B cell (primary cell): ENCODE results near the gene ADCY1. TPM values are rescaled to one million over a fixed set of nuclear protein-coding genes. Genes with fewer than 3 reads are reported as not detected.

ENCODE experiments used
- ATAC-seq: fragments of 200-7000 bp; cut with Tn5 transposase; one replicate; pipeline ENCODE4 v1.10.0; 2021; ENCODE audit warnings: low read depth, mild to moderate bottlenecking, moderate number of reproducible peaks, moderate library complexity
- CTCF ChIA-PET: fragments of 350-600 bp; sonication (Branson Sonifier 250); formaldehyde crosslinking; loops from one replicate; lab custom pipeline; 2021; ENCODE audit warnings: antibody characterized with exemption, inconsistent platforms; lab: Charles Lee
- POLR2A ChIA-PET: fragments of 350-600 bp; sonication (Branson Sonifier 250); formaldehyde crosslinking; loops from one replicate; lab custom pipeline; 2021; ENCODE audit warnings: antibody characterized with exemption; lab: Charles Lee
- DNase-seq: peaks from one replicate; pipeline ENCODE4 v3.0.0; 2013
- H2AFZ ChIP-seq: 2 replicates; pipeline ENCODE4 v1.6.1; 2012; ENCODE audit warnings: mild to moderate bottlenecking, low read depth, low read length; ENCODE audit not compliant: insufficient read depth, poor library complexity, severe bottlenecking
- H3K27ac ChIP-seq, 2 donors: 1 replicate in 1 of 2; 2 replicates in 1 of 2; pipeline ENCODE4 v1.5.1; 2012 to 2013; ENCODE audit warnings: low read length in 2 of 2, mild to moderate bottlenecking in 2 of 2, moderate library complexity in 1 of 2
- H3K27me3 ChIP-seq, 4 experiments: fragments of 200-600 bp in 1 of 4; sonication (generic) in 1 of 4; replicated peaks in 1 of 4; 1 replicate in 2 of 4; 2 replicates in 2 of 4; pipeline versions ENCODE4 v1.6.1 to v1.7.0; 2013 to 2016; ENCODE audit warnings: low read length in 3 of 4, mild to moderate bottlenecking in 2 of 4, mixed read lengths in 1 of 4, moderate library complexity in 1 of 4; ENCODE audit not compliant: insufficient read depth in 4 of 4, control insufficient read depth in 3 of 4; ENCODE audit errors: control extremely low read depth in 1 of 4
- H3K36me3 ChIP-seq, 2 experiments: replicated peaks in 1 of 2; 1 replicate in 1 of 2; 2 replicates in 1 of 2; pipeline versions ENCODE4 v1.6.1 to v1.7.1; 2013; ENCODE audit warnings: low read length in 1 of 2; ENCODE audit not compliant: insufficient read depth in 2 of 2, control insufficient read depth in 1 of 2; ENCODE audit errors: control extremely low read depth in 1 of 2, extremely low read depth in 1 of 2
- H3K4me1 ChIP-seq, 2 donors: fragments of 200-600 bp in 1 of 2; sonication (generic) in 1 of 2; 1 replicate in 1 of 2; 2 replicates in 1 of 2; pipeline versions ENCODE4 v1.5.1 to v1.6.1; 2013 to 2017; ENCODE audit warnings: low read length in 2 of 2; ENCODE audit not compliant: control insufficient read depth in 2 of 2, insufficient read depth in 2 of 2
- H3K4me2 ChIP-seq: replicated peaks from 2 replicates; pipeline ENCODE3; 2012; ENCODE audit warnings: mild to moderate bottlenecking, low read depth, low read length; ENCODE audit not compliant: poor library complexity, severe bottlenecking
- H3K4me3 ChIP-seq, 5 experiments: fragments of 200-600 bp in 1 of 5; sonication (generic) in 1 of 5; 1 replicate in 3 of 5; 2 replicates in 2 of 5; pipeline versions ENCODE4 v1.5.1 to v1.7.0; 2011 to 2016; ENCODE audit warnings: low read length in 4 of 5, mild to moderate bottlenecking in 4 of 5, low read depth in 2 of 5, control low read depth in 1 of 5, moderate library complexity in 1 of 5; ENCODE audit not compliant: insufficient read depth in 1 of 5; ENCODE audit errors: control extremely low read depth in 1 of 5, extremely low read depth in 1 of 5
- H3K79me2 ChIP-seq: fragments of 200-600 bp; sonication (generic); one replicate; pipeline ENCODE4 v1.6.0; 2016; ENCODE audit warnings: low read length; ENCODE audit not compliant: control insufficient read depth, insufficient read depth
- H3K9ac ChIP-seq: fragments of 200-600 bp; sonication (generic); 2 replicates; pipeline ENCODE4 v1.6.1; 2017; ENCODE audit warnings: mild to moderate bottlenecking, low read length, moderate library complexity
- H3K9me3 ChIP-seq, 3 donors: one replicate each; pipeline versions ENCODE4 v1.6.1 to v1.7.1; 2013; ENCODE audit warnings: low read length in 2 of 3; ENCODE audit not compliant: control insufficient read depth in 2 of 3, insufficient read depth in 1 of 3; ENCODE audit errors: control extremely low read depth in 1 of 3
- H4K20me1 ChIP-seq: 2 replicates; pipeline ENCODE4 v1.6.0; 2012; ENCODE audit warnings: mild to moderate bottlenecking, low read length; ENCODE audit not compliant: insufficient read depth, control insufficient read depth, poor library complexity, severe bottlenecking
- H3K27ac Mint-ChIP-seq: one replicate; pipeline ENCODE4 v1.8.0; 2021; ENCODE audit warnings: mixed read lengths
- H3K27me3 Mint-ChIP-seq: one replicate; pipeline ENCODE4 v1.8.0; 2021; ENCODE audit warnings: mixed read lengths
- H3K4me1 Mint-ChIP-seq: one replicate; pipeline ENCODE4 v1.8.0; 2021; ENCODE audit warnings: mixed read lengths
- H3K4me3 Mint-ChIP-seq: one replicate; pipeline ENCODE4 v1.8.0; 2021; ENCODE audit warnings: mixed read lengths
- H3K9me3 Mint-ChIP-seq: one replicate; pipeline ENCODE4 v1.8.0; 2022; ENCODE audit warnings: mixed read lengths; ENCODE audit not compliant: insufficient read depth
- CTCF ChIP-seq: fragments of 200-600 bp; IDR thresholded peaks from one replicate; pipeline ENCODE4 v1.8.0; 2022; ENCODE audit warnings: antibody characterized with exemption, mild to moderate bottlenecking
- EZH2 ChIP-seq: IDR thresholded peaks from 2 replicates; pipeline ENCODE4 v1.6.1; 2012; ENCODE audit warnings: borderline replicate concordance, low read depth, mild to moderate bottlenecking, moderate library complexity, low read length; ENCODE audit not compliant: insufficient read depth, poor library complexity, severe bottlenecking
- WGBS: methylation state at CpG from one replicate; pipeline ENCODE4 v1.1.5; 2013; ENCODE audit warnings: missing lambda C conversion rate; ENCODE audit not compliant: insufficient coverage; 5-methylcytosine and 5-hydroxymethylcytosine counted together
- intact Hi-C: fragments of 100-400 bp; cut with micrococcal nuclease; formaldehyde crosslinking; loops from one replicate; pipeline ENCODE4 v1.10.0; 2022
- polyA plus RNA-seq: library from polyadenylated mRNA; depleted of rRNA; stranded (reverse); fragments of >200 nt; gene quantifications from 2 replicates; pipeline ENCODE4 v1.2.3, GENCODE V29; 2012
- total RNA-seq, 2 donors: library from RNA; stranded (reverse); fragments of 120-200 nt in 1 of 2; gene quantifications; 1 replicate in 1 of 2; 2 replicates in 1 of 2; pipeline versions ENCODE4 v1.2.3 to v1.2.4, GENCODE V29; 2013 to 2022

Gene ADCY1
- total and polyA plus RNA-seq, 2 donors (not counting 1 experiment from before 2014, with no cell fraction given) = 0.05 to 0.12 TPM

GRCh38 chr7:45570797-45571196 is 3.4 kb upstream of the ADCY1 start:
- H3K9me3 Mint-ChIP-seq = no peaks in the 10 kb centered on the region
- H3K27me3 Mint-ChIP-seq = peaks cover 36% of the 10 kb centered on the region
- intact Hi-C loops = no loop called here

GRCh38 chr7:45573204-45573603 is 964 bp upstream of the ADCY1 start:
- Histone ChIP-seq H3K4me2 (no peak overlapping the region), H3K4me1 (no peaks in the 10 kb centered on the region), H3K4me3 (no peak overlapping the region), H2AFZ (no peak overlapping the region), H3K27ac (no peak overlapping the region), H3K36me3 (no peaks in the 10 kb centered on the region), H3K9me3 (peaks cover 0 to 15% (median 0%) of the 10 kb centered on the region in 3 donors), H4K20me1 (no peaks in the 10 kb centered on the region), H3K27me3 (peaks cover 0 to 32% (median 5%) of the 10 kb centered on the region in 4 experiments), H3K9ac (no peak overlapping the region), H3K79me2 (no peaks in the 10 kb centered on the region)
- peaks cover 11% of the 10 kb centered on the region for H3K4me1 Mint-ChIP-seq
- ATAC-seq (no peak), DNase-seq (no peak)
- intact Hi-C loops = no loop called here
- POLR2A ChIA-PET = no interaction called here
- WGBS = 71% methylated on average over 10 of the region's 11 CpGs
- CTCF ChIA-PET = no interaction called here
- H3K27ac Mint-ChIP-seq = no peak overlapping the region
- TF ChIP-seq EZH2 (no peak), CTCF (no peak)
- no peaks in the 10 kb centered on the region for H3K9me3 Mint-ChIP-seq
- H3K27me3 Mint-ChIP-seq = peaks cover 48% of the 10 kb centered on the region
- peak overlapping the region; percentile 52 for H3K4me3 Mint-ChIP-seq

More at GRCh38 chr7:45570797-45571196, 3.4 kb upstream of the ADCY1 start:
- Histone ChIP-seq H3K4me2 (no peak overlapping the region), H2AFZ (no peak overlapping the region), H3K27me3 (peaks cover 0 to 30% (median 5%) of the 10 kb centered on the region in 4 experiments), H3K4me3 (no peak overlapping the region), H3K79me2 (no peaks in the 10 kb centered on the region), H3K36me3 (no peaks in the 10 kb centered on the region), H3K27ac (no peak overlapping the region), H3K9me3 (peaks cover 0 to 17% (median 0%) of the 10 kb centered on the region in 3 donors), H4K20me1 (no peaks in the 10 kb centered on the region), H3K4me1 (no peaks in the 10 kb centered on the region), H3K9ac (no peak overlapping the region)
- Mint-ChIP-seq H3K27ac (no peak overlapping the region), H3K4me1 (peaks cover 11% of the 10 kb centered on the region), H3K4me3 (no peak overlapping the region)
- no peak for ATAC-seq
- DNase-seq = no peak
- 100% methylated on average over 3 of the region's 9 CpGs for WGBS
- CTCF ChIA-PET = no interaction called here
- TF ChIP-seq CTCF (no peak), EZH2 (no peak)
- POLR2A ChIA-PET = no interaction called here
